MCF 10A (cell line): Measurements from ENCODE around the gene TRIM33. TPM values are rescaled to one million over a fixed set of nuclear protein-coding genes. Genes with fewer than 3 reads are reported as not detected.

Experiments used
- BruUV-seq: library from RNA; stranded (reverse); fragments of 400-500 nt; replicated peaks from 2 replicates; lab custom pipeline; 2021; lab: Mats Ljungman, UMichigan
- CTCF ChIA-PET: fragments of 300-600 bp; sonication (Branson Sonifier 250); formaldehyde crosslinking; extraction: SDS; loops from one replicate; lab custom pipeline; 2021; ENCODE audit warnings: antibody characterized with exemption, inconsistent platforms; lab: Yijun Ruan, JAX
- POLR2A ChIA-PET: fragments of 300-600, 350-650 bp; sonication (Branson Sonifier 250); formaldehyde crosslinking; extraction: SDS; loops from one replicate; lab custom pipeline; 2020; ENCODE audit warnings: antibody characterized with exemption, inconsistent platforms; lab: Yijun Ruan, JAX
- DNase-seq: peaks from one replicate; pipeline ENCODE4 v3.0.0-alpha.2; 2018; ENCODE audit not compliant: unreplicated experiment
- H3K27ac Mint-ChIP-seq: one replicate; pipeline ENCODE4 v1.8.0; 2022; ENCODE audit warnings: mild to moderate bottlenecking, low read depth, mixed read lengths; ENCODE audit not compliant: unreplicated experiment
- H3K27me3 Mint-ChIP-seq: one replicate; pipeline ENCODE4 v1.8.0; 2022; ENCODE audit warnings: mixed read lengths; ENCODE audit not compliant: insufficient read depth, unreplicated experiment
- H3K36me3 Mint-ChIP-seq: one replicate; pipeline ENCODE4 v1.8.0; 2022; ENCODE audit warnings: mild to moderate bottlenecking, moderate library complexity, mixed read lengths; ENCODE audit not compliant: insufficient read depth, unreplicated experiment
- H3K4me1 Mint-ChIP-seq: one replicate; pipeline ENCODE4 v1.8.0; 2022; ENCODE audit warnings: mixed read lengths; ENCODE audit not compliant: insufficient read depth, unreplicated experiment
- H3K4me3 Mint-ChIP-seq: one replicate; pipeline ENCODE4 v1.8.0; 2022; ENCODE audit warnings: mild to moderate bottlenecking, moderate library complexity, mixed read lengths; ENCODE audit not compliant: unreplicated experiment
- H3K9me3 Mint-ChIP-seq: one replicate; pipeline ENCODE4 v1.8.0; 2022; ENCODE audit warnings: mixed read lengths; ENCODE audit not compliant: unreplicated experiment
- CTCF ChIP-seq: fragments of 200-600 bp; IDR thresholded peaks from one replicate; pipeline ENCODE4 v1.8.0; 2022; ENCODE audit warnings: antibody characterized with exemption, mild to moderate bottlenecking; ENCODE audit not compliant: unreplicated experiment
- intact Hi-C: fragments of 100-400 bp; cut with micrococcal nuclease; formaldehyde crosslinking; loops from 2 replicates; pipeline ENCODE4 v1.14.1; 2022
- total RNA-seq: library from RNA; stranded (reverse); gene quantifications from 2 replicates; pipeline ENCODE4 v1.2.3, GENCODE V29; 2022

Gene TRIM33
- total RNA-seq, 1 experiment from 2014 or later = 33.2 TPM

GRCh38 chr1:114521396-114522263, 10.6 kb upstream of the TRIM33 start:
- no peaks in the 10 kb centered on the region for H3K27me3 Mint-ChIP-seq
- intact Hi-C loops = no loop called here
- H3K4me1 Mint-ChIP-seq = no peaks in the 10 kb centered on the region
- no peak overlapping the region for H3K27ac Mint-ChIP-seq
- H3K4me3 Mint-ChIP-seq = no peak overlapping the region
- no TSS peak for BruUV-seq
- no peaks in the 10 kb centered on the region for H3K36me3 Mint-ChIP-seq
- ChIA-PET CTCF (no interaction called here), POLR2A (interaction anchor here (0.7 to 1.6 kb wide), 2 partner anchors 10 to 28 kb away, joined by 3 to 10 read pairs; partner anchors contain the start of gene TRIM33)
- no peaks in the 10 kb centered on the region for H3K9me3 Mint-ChIP-seq
- no peak for TF ChIP-seq CTCF
- no peak for DNase-seq

GRCh38 chr1:114517348-114517747, 6.3 kb upstream of the TRIM33 start:
- Mint-ChIP-seq H3K4me1 (no peaks in the 10 kb centered on the region), H3K4me3 (no peak overlapping the region), H3K9me3 (no peaks in the 10 kb centered on the region), H3K27ac (no peak overlapping the region), H3K27me3 (no peaks in the 10 kb centered on the region), H3K36me3 (no peaks in the 10 kb centered on the region)
- DNase-seq = peak; percentile 17
- BruUV-seq = no TSS peak
- POLR2A ChIA-PET = no interaction called here
- TF ChIP-seq CTCF = no peak
- CTCF ChIA-PET = interaction anchor here (0.6 to 1.2 kb wide), 2 partner anchors 18 to 58 kb away, joined by 3 to 4 read pairs; no protein-coding TSS in a partner anchor
- intact Hi-C loops = no loop called here

GRCh38 chr1:114512595-114513280, 1.7 kb upstream of the TRIM33 start:
- CTCF ChIA-PET = interaction anchor here (0.7 to 0.8 kb wide), 2 partner anchors 47 to 89 kb away, joined by 4 read pairs; no protein-coding TSS in a partner anchor
- H3K4me1 Mint-ChIP-seq = peaks cover 22% of the 10 kb centered on the region
- no peaks in the 10 kb centered on the region for H3K27me3 Mint-ChIP-seq
- no TSS peak for BruUV-seq
- H3K27ac Mint-ChIP-seq = no peak overlapping the region
- TF ChIP-seq CTCF = no peak
- peak overlapping the region; percentile 79 for H3K4me3 Mint-ChIP-seq
- intact Hi-C loops = no loop called here
- H3K9me3 Mint-ChIP-seq = no peaks in the 10 kb centered on the region
- POLR2A ChIA-PET = interaction anchor here (1.0 to 5.0 kb wide), 8 partner anchors 9 to 166 kb away, joined by 3 to 52 read pairs (median 16); partner anchors contain the start of genes BCAS2 and DENND2C
- no peak for DNase-seq
- H3K36me3 Mint-ChIP-seq = peaks cover 9% of the 10 kb centered on the region
